OCI-LY3 (cell line): Measurements from ENCODE around the gene MCRIP2.

ENCODE experiments used
- H2AFZ ChIP-seq: fragments of 200-600, 300-600 bp; shearing (Covaris generic); 2 replicates; pipeline ENCODE4 v1.6.0; 2014; ENCODE audit warnings: antibody characterized with exemption, low read depth, low read length
- H3K27ac ChIP-seq: fragments of 200-600, 300-600 bp; sonication (generic); 2 replicates; pipeline ENCODE4 v1.5.1; 2014; ENCODE audit warnings: mild to moderate bottlenecking, low read length, moderate library complexity, mixed read lengths
- H3K27me3 ChIP-seq: fragments of 200-600, 300-600 bp; sonication (generic); 2 replicates; pipeline ENCODE4 v1.6.1; 2014; ENCODE audit warnings: low read depth, low read length, mixed read lengths
- H3K36me3 ChIP-seq: fragments of 200-600, 300-600 bp; sonication (generic); replicated peaks from 2 replicates; pipeline ENCODE3; 2014; ENCODE audit warnings: low read depth, low read length, mixed read lengths
- H3K4me1 ChIP-seq: fragments of 300-600, 200-600 bp; sonication (generic); 2 replicates; pipeline ENCODE4 v1.6.1; 2014; ENCODE audit warnings: low read length, mixed read lengths
- H3K4me2 ChIP-seq: fragments of 200-600, 300-600 bp; sonication (generic); 2 replicates; pipeline ENCODE4 v1.6.1; 2014; ENCODE audit warnings: low read length, mixed read lengths
- H3K4me3 ChIP-seq: fragments of 300-600, 200-600 bp; sonication (generic); 2 replicates; pipeline ENCODE4 v1.5.1; 2014; ENCODE audit warnings: antibody characterized with exemption, mild to moderate bottlenecking, low read length, moderate library complexity
- H3K79me2 ChIP-seq: fragments of 300-600, 200-600 bp; shearing (Covaris generic); 2 replicates; pipeline ENCODE4 v1.6.1; 2014; ENCODE audit warnings: mild to moderate bottlenecking, low read length, mixed read lengths
- H3K9ac ChIP-seq: fragments of 300-600, 200-600 bp; shearing (Covaris generic); 2 replicates; pipeline ENCODE4 v1.6.0; 2014; ENCODE audit warnings: mild to moderate bottlenecking, low read length, moderate library complexity
- H3K9me3 ChIP-seq: fragments of 200-600, 300-600 bp; shearing (Covaris generic); 2 replicates; pipeline ENCODE4 v1.6.1; 2014; ENCODE audit warnings: low read length, mixed read lengths; ENCODE audit not compliant: insufficient read depth
- H4K20me1 ChIP-seq: fragments of 200-600, 300-600 bp; sonication (generic); 2 replicates; pipeline ENCODE4 v1.6.1; 2016; ENCODE audit warnings: low read length, mixed read lengths; ENCODE audit not compliant: insufficient read depth
- EZH2phosphoT487 ChIP-seq: fragments of 200-600 bp; shearing (Covaris generic); IDR thresholded peaks from 2 replicates; pipeline ENCODE4 v1.6.1; 2018; ENCODE audit warnings: antibody characterized with exemption, mixed run types, low read depth
- TF ChIP-seq, protein P1 (sequence below): fragments of 200-600, 300-600 bp; sonication (generic); IDR thresholded peaks from 2 replicates; pipeline ENCODE4 v1.5.1; 2014; ENCODE audit warnings: antibody characterized with exemption, low read length, low read depth

MCRIP2 gene

GRCh38 chr16:593406-593805 is 48.2 kb upstream of the MCRIP2 start:
- peaks cover 12% of the 10 kb centered on the region; the same call in 1 of the 2 replicates for H4K20me1 ChIP-seq
- TF ChIP-seq, protein P1, sequence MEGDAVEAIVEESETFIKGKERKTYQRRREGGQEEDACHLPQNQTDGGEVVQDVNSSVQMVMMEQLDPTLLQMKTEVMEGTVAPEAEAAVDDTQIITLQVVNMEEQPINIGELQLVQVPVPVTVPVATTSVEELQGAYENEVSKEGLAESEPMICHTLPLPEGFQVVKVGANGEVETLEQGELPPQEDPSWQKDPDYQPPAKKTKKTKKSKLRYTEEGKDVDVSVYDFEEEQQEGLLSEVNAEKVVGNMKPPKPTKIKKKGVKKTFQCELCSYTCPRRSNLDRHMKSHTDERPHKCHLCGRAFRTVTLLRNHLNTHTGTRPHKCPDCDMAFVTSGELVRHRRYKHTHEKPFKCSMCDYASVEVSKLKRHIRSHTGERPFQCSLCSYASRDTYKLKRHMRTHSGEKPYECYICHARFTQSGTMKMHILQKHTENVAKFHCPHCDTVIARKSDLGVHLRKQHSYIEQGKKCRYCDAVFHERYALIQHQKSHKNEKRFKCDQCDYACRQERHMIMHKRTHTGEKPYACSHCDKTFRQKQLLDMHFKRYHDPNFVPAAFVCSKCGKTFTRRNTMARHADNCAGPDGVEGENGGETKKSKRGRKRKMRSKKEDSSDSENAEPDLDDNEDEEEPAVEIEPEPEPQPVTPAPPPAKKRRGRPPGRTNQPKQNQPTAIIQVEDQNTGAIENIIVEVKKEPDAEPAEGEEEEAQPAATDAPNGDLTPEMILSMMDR, result no peak
- no peak for TF ChIP-seq EZH2phosphoT487
- H2AFZ ChIP-seq, result no peak overlapping the region

GRCh38 chr16:593807-594206 is 47.8 kb upstream of the MCRIP2 start:
- H3K4me1 ChIP-seq, result peaks cover 6% of the 10 kb centered on the region; the same call in 1 of the 2 replicates
- peaks cover 12% of the 10 kb centered on the region; the same call in 1 of the 2 replicates for H4K20me1 ChIP-seq
- peaks cover 1% of the 10 kb centered on the region for H3K36me3 ChIP-seq
- H3K9ac ChIP-seq, result no peak overlapping the region
- no peak overlapping the region for H3K4me2 ChIP-seq
- H2AFZ ChIP-seq, result no peak overlapping the region
- no peak overlapping the region for H3K4me3 ChIP-seq
- H3K9me3 ChIP-seq, result no peaks in the 10 kb centered on the region
- H3K27me3 ChIP-seq, result no peaks in the 10 kb centered on the region
- TF ChIP-seq, protein P1, result no peak
- no peak for TF ChIP-seq EZH2phosphoT487
- peaks cover 8% of the 10 kb centered on the region; the same call in 1 of the 2 replicates for H3K79me2 ChIP-seq
- H3K27ac ChIP-seq, result no peak overlapping the region

More at GRCh38 chr16:593406-593805, 48.2 kb upstream of the MCRIP2 start:
- Histone ChIP-seq H3K4me2 (no peak overlapping the region), H3K79me2 (peaks cover 12% of the 10 kb centered on the region), H3K4me1 (peaks cover 6% of the 10 kb centered on the region; the same call in 1 of the 2 replicates), H3K4me3 (no peak overlapping the region), H3K27ac (no peak overlapping the region), H3K9ac (no peak overlapping the region), H3K36me3 (no peaks in the 10 kb centered on the region), H3K27me3 (no peaks in the 10 kb centered on the region), H3K9me3 (no peaks in the 10 kb centered on the region)

DNA sequence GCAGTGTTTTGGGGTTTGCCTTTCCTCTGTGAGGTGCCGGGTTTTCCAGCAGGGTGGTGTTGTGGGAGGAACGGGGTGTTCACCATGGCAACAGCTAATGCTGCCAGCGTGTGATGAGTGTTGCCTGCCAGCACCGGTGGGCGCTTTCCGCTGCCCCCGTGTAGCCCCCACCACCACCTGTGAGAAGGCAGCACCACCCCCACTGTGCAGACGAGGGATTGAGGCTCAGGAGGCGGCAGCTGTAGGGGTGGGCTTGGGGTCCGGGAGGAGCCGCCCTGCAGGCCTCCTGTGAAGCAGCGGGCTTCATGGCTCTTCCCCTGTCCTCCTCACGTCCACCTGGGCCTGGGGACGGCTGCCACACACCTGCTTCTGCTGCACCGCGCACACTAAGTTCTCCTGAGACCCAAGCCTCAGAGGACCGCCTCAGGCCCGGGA is 46.5 kb upstream of the MCRIP2 start:
- Histone ChIP-seq H3K9me3 (no peaks in the 10 kb centered on the region), H3K36me3 (peaks cover 8% of the 10 kb centered on the region), H3K79me2 (peaks cover 8% of the 10 kb centered on the region; the same call in 1 of the 2 replicates), H3K27me3 (no peaks in the 10 kb centered on the region), H4K20me1 (peaks cover 12% of the 10 kb centered on the region; the same call in 1 of the 2 replicates), H3K27ac (no peak overlapping the region), H3K4me2 (no peak overlapping the region), H2AFZ (no peak overlapping the region), H3K4me3 (no peak overlapping the region), H3K4me1 (peaks cover 6% of the 10 kb centered on the region; the same call in 1 of the 2 replicates), H3K9ac (no peak overlapping the region)
- TF ChIP-seq, protein P1, result no peak
- no peak for TF ChIP-seq EZH2phosphoT487

GRCh38 chr16:595942-596735 is 45.5 kb upstream of the MCRIP2 start:
- Histone ChIP-seq H3K4me2 (no peak overlapping the region), H3K9me3 (no peaks in the 10 kb centered on the region), H3K79me2 (peaks cover under 1% of the 10 kb centered on the region; the same call in 1 of the 2 replicates), H3K9ac (no peak overlapping the region), H4K20me1 (peaks cover 5% of the 10 kb centered on the region; the same call in 1 of the 2 replicates), H2AFZ (no peak overlapping the region), H3K27ac (no peak overlapping the region), H3K4me1 (no peaks in the 10 kb centered on the region), H3K27me3 (no peaks in the 10 kb centered on the region), H3K36me3 (peaks cover 8% of the 10 kb centered on the region), H3K4me3 (no peak overlapping the region)
- TF ChIP-seq, protein P1, result no peak
- no peak for TF ChIP-seq EZH2phosphoT487
